NCI-H345 (cell line): Measurements from ENCODE around the gene LIME1.
"Not testable (repeated sequence)": the region's sequence is repeated elsewhere in the genome, so short reads cannot be mapped to it uniquely, and the experiment has no call there.

Experiments used
- DNase-seq: peaks from one replicate; lab custom pipeline; 2025; lab: John Stamatoyannopoulos, UW

Gene LIME1

DNA sequence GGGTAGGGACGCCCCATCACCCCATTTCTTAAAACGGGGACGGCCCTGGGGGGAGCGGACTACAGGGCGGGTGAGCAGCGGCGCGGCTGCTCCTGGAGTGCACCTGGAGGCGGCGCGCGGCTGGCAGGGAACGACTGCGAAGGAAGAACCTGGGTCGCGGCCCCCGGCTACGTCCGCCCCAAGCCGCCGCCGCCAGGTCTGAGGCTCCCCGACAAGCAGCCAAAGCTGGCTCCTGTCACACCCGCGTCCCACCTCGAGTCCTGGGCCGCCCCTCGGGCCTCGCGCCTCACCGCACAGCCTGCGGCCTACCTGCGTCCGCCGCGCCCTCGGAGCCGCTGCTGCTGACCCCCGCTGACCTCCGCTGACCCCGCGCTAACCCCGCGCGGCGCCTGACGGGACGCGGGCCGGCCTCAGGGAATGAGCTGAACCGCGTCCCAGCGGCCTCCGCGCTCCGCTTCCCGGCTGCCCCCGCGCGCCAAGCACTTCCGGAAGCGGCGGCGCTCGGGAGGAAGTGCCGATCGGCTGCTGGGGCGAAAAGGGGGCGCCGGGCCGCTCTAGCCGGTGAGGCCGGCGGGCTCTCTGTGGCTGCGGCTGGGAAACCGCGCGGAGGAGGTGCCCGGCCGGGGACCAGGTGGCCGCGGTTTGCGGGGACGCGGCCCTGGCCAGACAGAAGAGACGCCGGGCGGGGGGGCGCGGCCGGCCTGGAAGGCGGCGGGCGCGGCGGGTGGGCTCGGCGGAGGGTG lies 28.7 kb upstream of the LIME1 start, which contains the start of the genes ARFRP1 and ZGPAT:
TSS of gene ARFRP1 (minus strand) at position 419 of the 743 bp plus-strand sequence. CDS start 885 bp downstream, outside the sequence.
TSS of gene ZGPAT (plus strand) at position 482 of the 743 bp plus-strand sequence. CDS start 542 bp downstream, outside the sequence.
- DNase-seq: peak; percentile 92

- DNase-seq: no peak
Measured at GRCh38 chr20:63708301-63709148, 27.9 kb upstream of the LIME1 start.

DNA sequence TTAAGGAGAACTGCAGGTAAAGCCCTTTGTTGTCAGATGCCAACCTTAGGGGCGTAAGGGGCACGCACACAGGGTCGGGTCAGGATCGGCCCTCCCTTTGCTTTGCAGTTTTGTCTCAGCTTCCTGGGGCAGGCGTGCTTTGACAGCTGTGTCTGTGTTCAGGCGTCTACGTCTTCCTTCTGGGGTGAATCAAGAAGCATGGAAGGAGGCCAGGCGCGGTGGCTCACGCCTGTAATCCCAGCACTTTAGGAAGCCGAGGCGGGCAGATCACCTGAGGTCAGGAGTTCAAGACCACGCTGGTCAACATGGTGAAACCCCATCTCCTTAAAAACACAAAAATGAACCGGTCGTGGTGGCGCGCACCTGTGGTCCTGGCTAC lies 27.3 kb upstream of the LIME1 start:
- DNase-seq: no peak

- DNase-seq: no peak
Measured at GRCh38 chr20:63711085-63711645, 25.3 kb upstream of the LIME1 start.

GRCh38 chr20:63712191-63712590 lies 24.3 kb upstream of the LIME1 start:
- DNase-seq: no peak

- DNase-seq: no peak
Measured at GRCh38 chr20:63714858-63715257, 21.6 kb upstream of the LIME1 start.

GRCh38 chr20:63718996-63719395 lies 17.5 kb upstream of the LIME1 start:
- no peak for DNase-seq

DNA sequence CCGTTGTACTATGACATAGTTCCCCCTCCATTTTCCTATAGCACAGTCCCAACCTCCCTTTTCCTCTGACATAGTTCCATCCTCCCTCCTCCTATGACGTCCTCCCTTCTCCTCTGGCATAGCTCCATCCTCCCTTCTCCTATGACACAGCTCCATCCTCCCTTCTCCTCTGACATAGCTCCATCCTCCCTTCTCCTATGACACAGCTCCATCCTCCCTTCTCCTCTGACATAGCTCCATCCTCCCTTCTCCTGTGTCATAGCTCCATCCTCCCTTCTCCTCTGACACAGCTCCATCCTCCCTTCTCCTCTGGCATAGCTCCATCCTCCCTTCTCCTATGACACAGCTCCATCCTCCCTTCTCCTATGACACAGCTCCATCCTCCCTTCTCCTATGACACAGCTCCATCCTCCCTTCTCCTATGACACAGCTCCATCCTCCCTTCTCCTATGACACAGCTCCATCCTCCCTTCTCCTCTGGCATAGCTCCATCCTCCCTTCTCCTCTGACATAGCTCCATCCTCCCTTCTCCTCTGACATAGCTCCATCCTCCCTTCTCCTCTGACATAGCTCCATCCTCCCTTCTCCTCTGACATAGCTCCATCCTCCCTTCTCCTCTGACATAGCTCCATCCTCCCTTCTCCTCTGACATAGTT lies 13.4 kb upstream of the LIME1 start:
- not testable (repeated sequence) for DNase-seq

GRCh38 chr20:63730189-63730733 lies 6.2 kb upstream of the LIME1 start:
- not testable (repeated sequence) for DNase-seq

GRCh38 chr20:63731410-63731809 lies 5.1 kb upstream of the LIME1 start:
- DNase-seq: no peak

GRCh38 chr20:63732118-63733095 lies 4.1 kb upstream of the LIME1 start:
- DNase-seq: no peak

DNA sequence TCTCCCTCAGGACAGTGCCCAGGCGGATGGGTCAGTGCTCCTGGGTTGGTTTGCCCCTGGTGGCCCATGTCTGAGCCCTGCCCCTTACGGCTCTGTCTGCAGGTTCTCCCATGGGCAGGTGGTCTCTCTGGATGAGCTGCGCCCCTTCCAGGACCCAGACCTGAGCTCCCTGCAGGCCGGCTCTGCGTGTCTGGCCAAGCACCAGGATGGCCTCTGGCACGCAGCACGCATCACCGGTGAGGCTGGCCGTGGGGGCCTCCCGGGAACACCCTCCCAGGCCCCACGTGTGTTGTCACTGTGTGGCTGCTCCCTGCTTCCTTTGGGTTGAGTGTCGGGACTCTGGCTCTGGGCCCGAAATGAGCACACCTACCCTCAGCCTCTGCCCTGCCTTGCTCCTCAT lies 3.3 kb upstream of the LIME1 start:
- DNase-seq: no peak

DNA sequence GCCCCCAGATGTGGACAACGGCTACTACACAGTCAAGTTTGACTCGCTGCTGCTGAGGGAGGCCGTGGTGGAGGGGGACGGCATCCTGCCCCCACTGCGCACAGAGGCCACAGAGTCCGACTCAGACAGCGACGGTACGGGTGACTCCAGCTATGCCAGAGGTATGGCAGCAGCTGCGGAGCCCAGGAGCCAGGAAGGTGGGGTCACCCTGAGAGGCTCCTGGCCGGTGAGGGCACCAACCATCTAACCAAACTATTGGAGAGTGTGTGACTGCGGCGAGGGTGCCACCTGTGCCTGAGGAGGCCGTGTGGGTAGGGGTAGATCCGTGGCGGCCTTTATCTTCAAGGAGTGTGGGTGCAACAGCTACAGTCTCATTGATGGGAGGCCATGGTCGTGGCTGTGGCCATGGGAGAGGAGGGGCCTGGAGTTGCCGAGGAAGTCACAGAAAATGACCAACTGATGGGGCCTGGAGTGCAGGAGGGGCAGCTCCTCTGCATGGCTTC lies 2.8 kb upstream of the LIME1 start:
- DNase-seq: no peak

DNA sequence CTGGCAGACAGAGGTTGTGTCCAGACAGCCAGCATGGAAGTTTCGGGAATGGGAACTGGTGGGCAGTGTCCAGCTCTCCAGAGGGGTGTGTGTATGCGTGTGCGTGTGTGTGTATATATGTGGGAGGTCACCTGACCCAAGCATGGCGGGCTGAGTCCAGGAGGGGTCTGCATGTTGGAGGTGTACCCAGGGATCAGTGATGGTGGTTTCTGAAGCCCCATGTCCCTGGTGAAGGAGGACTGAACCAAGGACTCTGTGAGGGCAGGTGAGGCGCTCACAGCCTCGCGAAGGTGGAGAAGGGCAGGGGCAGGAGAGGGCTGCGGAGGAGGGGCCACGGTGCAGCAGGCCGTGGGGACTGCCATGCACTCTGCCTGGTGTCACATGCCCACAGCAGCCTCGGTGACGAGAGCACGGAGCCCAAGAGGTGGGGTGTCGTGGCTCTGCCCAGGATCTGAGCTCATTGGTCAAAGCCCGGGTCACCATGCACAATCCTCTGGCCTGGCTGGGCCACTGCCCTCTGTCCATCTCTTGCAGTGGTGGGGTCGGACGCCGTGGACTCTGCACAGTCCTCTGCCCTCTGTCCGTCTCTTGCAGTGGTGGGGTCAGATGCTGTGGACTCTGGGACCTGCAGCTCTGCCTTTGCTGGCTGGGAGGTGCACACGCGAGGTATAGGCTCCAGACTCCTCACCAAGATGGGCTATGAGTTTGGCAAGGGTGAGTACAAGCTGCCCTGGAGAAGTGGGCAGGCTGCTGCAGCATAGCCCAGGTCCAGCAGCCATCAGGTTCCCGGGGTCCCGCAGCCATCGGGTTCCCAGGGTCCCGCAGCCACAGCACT lies 2.1 kb upstream of the LIME1 start:
- no peak for DNase-seq

DNA sequence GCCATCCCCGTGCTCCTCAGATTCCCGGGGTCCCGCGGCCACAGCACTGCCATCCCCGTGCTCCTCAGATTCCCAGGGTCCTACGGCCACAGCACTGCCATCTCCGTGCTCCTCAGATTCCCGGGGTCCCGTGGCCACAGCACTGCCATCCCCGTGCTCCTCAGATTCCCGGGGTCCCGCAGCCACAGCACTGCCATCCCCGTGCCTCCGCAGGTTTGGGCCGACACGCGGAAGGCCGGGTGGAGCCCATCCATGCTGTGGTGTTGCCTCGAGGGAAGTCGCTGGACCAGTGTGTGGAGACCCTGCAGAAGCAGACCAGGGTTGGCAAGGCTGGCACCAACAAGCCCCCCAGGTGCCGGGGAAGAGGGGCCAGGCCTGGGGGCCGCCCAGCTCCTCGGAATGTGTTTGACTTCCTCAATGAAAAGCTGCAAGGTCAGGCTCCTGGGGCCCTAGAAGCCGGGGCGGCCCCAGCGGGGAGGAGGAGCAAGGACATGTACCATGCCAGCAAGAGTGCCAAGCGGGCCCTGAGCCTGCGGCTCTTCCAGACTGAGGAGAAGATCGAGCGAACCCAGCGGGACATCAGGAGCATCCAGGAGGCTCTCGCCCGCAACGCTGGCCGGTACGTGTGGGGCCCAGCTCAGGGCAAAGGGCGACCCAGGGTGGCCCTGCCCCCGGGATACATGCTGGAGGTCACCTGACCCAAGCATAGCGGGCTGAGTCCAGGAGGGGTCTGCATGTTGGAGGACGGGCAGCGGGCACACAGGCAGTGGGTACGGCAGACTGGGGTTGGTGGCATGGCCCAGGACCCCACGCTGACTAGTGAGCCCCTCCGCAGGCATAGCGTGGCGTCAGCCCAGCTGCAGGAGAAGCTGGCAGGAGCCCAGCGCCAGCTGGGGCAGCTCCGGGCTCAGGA lies 1.3 kb upstream of the LIME1 start:
- DNase-seq: no peak

DNA sequence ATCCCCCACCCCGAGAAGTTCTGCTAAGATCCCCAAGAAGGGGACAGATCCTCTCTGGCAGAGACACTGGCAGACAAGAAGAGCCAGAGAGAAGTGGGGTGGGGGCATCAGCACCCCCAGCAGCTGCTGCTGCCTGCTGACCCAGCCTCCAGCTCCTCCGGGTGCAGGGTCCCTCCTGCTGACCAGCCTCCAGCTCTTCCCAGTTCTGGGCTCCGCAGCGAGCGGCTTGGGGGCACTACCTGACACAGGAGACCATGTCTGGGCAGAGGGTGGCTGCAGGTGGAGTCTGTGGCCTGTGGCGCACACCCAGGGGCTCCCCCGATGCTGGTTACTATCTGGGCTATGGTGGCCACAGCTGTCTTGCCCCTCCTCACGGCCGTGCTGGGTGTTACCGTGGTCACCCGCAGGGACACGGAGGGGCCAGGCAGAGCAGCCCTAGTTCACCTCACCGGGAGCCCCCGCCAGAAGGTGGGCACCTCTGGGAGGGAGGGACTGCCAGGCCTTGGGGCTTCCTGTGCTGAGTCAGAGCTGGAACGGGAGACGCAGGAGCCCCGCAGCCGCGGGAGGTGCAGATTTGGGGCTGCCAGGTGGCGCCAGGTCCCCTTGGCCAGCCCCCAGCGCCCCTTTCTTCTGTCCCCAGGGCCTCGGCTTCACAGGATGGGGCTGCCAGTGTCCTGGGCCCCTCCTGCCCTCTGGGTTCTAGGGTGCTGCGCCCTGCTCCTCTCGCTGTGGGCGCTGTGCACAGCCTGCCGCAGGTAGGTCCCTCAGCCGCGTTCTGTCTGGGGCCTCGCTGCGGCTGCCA lies 630 bp downstream of the LIME1 start:
- DNase-seq: no peak

GRCh38 chr20:63737695-63737944 lies 1.2 kb downstream of the LIME1 start:
- no peak for DNase-seq
